Left kidney (tissue), 8 donors: ENCODE measurements around the gene CXorf51A. TPM values are rescaled to one million over a fixed set of nuclear protein-coding genes. Genes with fewer than 3 reads are reported as not detected.
"Not testable (repeated sequence)": the region's sequence is repeated elsewhere in the genome, so short reads cannot be mapped to it uniquely, and the experiment has no call there.

ENCODE experiments used
- DNase-seq: peaks from one replicate; pipeline ENCODE4 v3.0.0-alpha.2; 2013
- long read RNA-seq, 8 donors: transcript quantifications; one replicate each; lab custom pipeline, GENCODE V29; 2026
- polyA plus RNA-seq: library from polyadenylated mRNA; unstranded; fragments of 120-200 nt; gene quantifications from one replicate; pipeline ENCODE4 v1.2.1, GENCODE V29; 2013; ENCODE audit not compliant: insufficient read length

Gene CXorf51A
- not detected for polyA plus RNA-seq
- long read RNA-seq, donor 1, result 0 reads
- long read RNA-seq, donor 2, result 0 reads
- long read RNA-seq, donor 3, result 0 reads
- long read RNA-seq, donor 4, result 0 reads
- long read RNA-seq, donor 5, result 0 reads
- long read RNA-seq, donor 6, result 0 reads
- long read RNA-seq, donor 7, result 0 reads
- long read RNA-seq, donor 8, result 0 reads

- DNase-seq, result not testable (repeated sequence)
These were observed at the start of gene CXorf51A for GRCh38 chrX:146814644-146815043. TSS of gene CXorf51A (minus strand) at chrX:146814744. CDS start at chrX:146814723, 21 bp downstream.

- no peak for DNase-seq
These were observed 49.0 kb upstream of the CXorf51A start for GRCh38 chrX:146863566-146863965.

- no peak for DNase-seq
These were observed 39.7 kb upstream of the CXorf51A start for GRCh38 chrX:146854281-146854680.

DNA sequence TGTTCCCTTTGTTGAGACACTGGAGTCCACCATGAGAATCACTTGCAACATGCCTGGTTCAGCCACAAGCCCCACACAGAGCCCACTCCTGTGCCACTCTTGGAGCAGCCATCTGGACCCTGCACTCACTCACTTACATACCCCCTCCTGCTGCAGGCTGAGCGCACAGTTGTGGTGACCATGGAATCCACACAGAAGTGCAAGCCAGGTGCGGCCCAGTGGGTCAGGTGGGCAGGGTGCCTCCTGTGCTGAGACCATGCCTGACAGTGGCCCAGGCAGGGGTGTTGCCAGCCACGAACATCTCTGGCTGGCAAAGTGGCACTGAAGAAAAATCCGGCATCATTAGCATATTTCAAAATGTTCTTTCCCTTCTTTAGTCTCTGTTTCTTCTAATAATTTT lies 17.4 kb upstream of the CXorf51A start:
- no peak for DNase-seq

DNA sequence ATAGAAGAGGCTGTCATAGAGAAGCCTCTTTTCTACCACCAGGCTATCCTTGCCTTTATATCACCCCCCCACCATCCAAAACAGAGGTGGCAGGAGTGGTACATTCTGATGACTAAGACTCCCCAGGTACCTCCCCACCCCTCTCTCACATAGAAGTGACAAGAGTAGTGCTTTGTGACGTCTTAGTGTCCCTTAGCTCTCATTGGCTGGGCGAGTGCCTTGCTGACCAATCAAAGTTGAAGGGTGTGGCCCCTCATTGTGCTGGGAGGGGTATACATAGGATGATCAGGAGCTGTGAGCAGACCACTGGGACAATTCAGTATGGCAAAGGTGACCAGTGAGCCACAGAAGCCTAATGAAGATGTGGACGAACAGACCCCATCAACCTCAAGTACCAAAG lies 5.1 kb downstream of the CXorf51A start, which contains the start of gene CXorf51B:
Gene CXorf51B, plus strand, starts transcription at position 301 of the 400 bp plus-strand sequence. Its CDS starts 21 bp downstream, at position 322.
- DNase-seq, result not testable (repeated sequence)

Other genes starting within 250 kb of the CXorf51A start
- gene CXorf51B, start 5.0 kb downstream of the CXorf51A start, polyA plus RNA-seq, result not detected